Psoas muscle (tissue), 8 donors: Measurements from ENCODE around the gene GPATCH1. TPM values are rescaled to one million over a fixed set of nuclear protein-coding genes. Genes with fewer than 3 reads are reported as not detected.

Experiments used
- ATAC-seq, 4 donors: fragments of 200-7000 bp; cut with Tn5 transposase; one replicate each; pipeline ENCODE4 v1.9.1; 2020; ENCODE audit warnings: moderate library complexity in 3 of 4, mild to moderate bottlenecking in 2 of 4
- DNase-seq, 2 donors: peaks; one replicate each; pipeline ENCODE4 v3.0.0-alpha.2; 2020
- H3K27ac ChIP-seq: fragments of 200-600 bp; one replicate; pipeline ENCODE4 v1.8.0; 2022
- H3K27me3 ChIP-seq, 3 donors: fragments of 200-600 bp in 1 of 3; one replicate each; pipeline versions ENCODE4 v1.6.1 to v1.8.0; 2013 to 2022; ENCODE audit warnings: low read length in 2 of 3, mild to moderate bottlenecking in 2 of 3, moderate library complexity in 1 of 3; ENCODE audit not compliant: insufficient read depth in 3 of 3
- H3K36me3 ChIP-seq, 2 donors: fragments of 200-600 bp in 1 of 2; one replicate each; pipeline versions ENCODE4 v1.6.1 to v1.8.0; 2013 to 2022; ENCODE audit warnings: low read depth in 1 of 2, mild to moderate bottlenecking in 1 of 2, moderate library complexity in 1 of 2; ENCODE audit not compliant: insufficient read depth in 1 of 2
- H3K4me1 ChIP-seq: fragments of 200-600 bp; one replicate; pipeline ENCODE4 v1.8.0; 2022
- H3K4me3 ChIP-seq: fragments of 200-600 bp; one replicate; pipeline ENCODE4 v1.8.0; 2022; ENCODE audit warnings: mild to moderate bottlenecking
- H3K9me3 ChIP-seq: fragments of 200-600 bp; one replicate; pipeline ENCODE4 v1.8.0; 2022
- WGBS, 3 donors: extraction: QIAGEN DNeasy Blood & Tissue Kit; methylation state at CpG; one replicate each; pipeline versions ENCODE4 v1.1.6 to v1.1.7; 2013; 5-methylcytosine and 5-hydroxymethylcytosine counted together
- intact Hi-C, 2 donors: fragments of 100-400 bp; cut with DNase I; formaldehyde crosslinking; loops; one replicate each; pipeline versions ENCODE4 v1.11.0 to v1.14.2; 2022
- polyA plus RNA-seq, 3 donors: library from polyadenylated mRNA; stranded (reverse); fragments of 200-250 nt; gene quantifications; one replicate each; pipeline ENCODE4 v1.2.3, GENCODE V29; 2013
- total RNA-seq, 4 donors: library from RNA; stranded (reverse); fragmentation: NEBNext Ultra II Directional in 2 of 4; extraction: Animal tissue kit (Norgen Biotek cat#: 25700) in 2 of 4; gene quantifications; one replicate each; pipeline versions ENCODE4 v1.2.1 to v1.2.4, GENCODE V29; 2021 to 2023
- TF ChIP-seq, protein P1 (sequence below): fragments of 200-600 bp; IDR thresholded peaks from one replicate; pipeline ENCODE4 v1.8.0; 2022; ENCODE audit warnings: antibody characterized with exemption
- donor health status: healthy with polysubstance abuse.
- donor health status: DM: no; HTN: no; CAD: no; lungs with moderate emphysema.
- donor health status: Bipolar disorder and iron deficiency.
- donor health status: healthy.
- donor health status: DM: yes; HTN: yes; CAD: no.
- donor health status: DM: no; HTN: no; CAD: no.
- donor health status: DM: no; HTN: no; CAD: no.
- donor health status: DM: yes; HTN: yes; CAD: no.

GPATCH1 gene
- total and polyA plus RNA-seq, 7 donors, result 3.1 to 7.5 (median 4.2) TPM

DNA sequence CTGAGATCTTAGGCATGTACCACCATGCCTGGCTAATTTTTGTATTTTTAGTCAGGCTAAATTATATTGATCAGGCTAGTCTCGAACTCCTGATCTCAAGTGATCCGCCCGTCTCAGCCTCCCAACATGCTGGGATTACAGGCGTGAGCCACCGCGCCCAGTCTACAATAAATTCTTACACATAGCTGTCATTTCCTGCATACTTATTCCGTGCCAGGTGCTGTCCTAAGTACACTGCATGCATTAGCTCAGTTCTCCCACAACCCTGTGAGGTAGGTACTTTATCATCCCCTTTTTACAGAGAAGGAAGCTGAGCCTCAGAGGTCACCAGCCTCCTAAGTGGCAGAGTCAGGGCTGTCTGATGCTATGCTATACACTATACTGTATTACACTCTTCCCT is 9.1 kb upstream of the GPATCH1 start:
- H3K4me1 ChIP-seq, result no peaks in the 10 kb centered on the region
- H3K36me3 ChIP-seq, result no peaks in the 10 kb centered on the region
- WGBS, 3 donors, result 68 to 79% (median 78%) methylated on average over 7 of the region's 7 CpGs
- no peaks in the 10 kb centered on the region for H3K27me3 ChIP-seq
- no peak for DNase-seq
- no peak overlapping the region for H3K4me3 ChIP-seq
- no peak overlapping the region for H3K27ac ChIP-seq
- no peaks in the 10 kb centered on the region for H3K9me3 ChIP-seq
- TF ChIP-seq, protein P1, sequence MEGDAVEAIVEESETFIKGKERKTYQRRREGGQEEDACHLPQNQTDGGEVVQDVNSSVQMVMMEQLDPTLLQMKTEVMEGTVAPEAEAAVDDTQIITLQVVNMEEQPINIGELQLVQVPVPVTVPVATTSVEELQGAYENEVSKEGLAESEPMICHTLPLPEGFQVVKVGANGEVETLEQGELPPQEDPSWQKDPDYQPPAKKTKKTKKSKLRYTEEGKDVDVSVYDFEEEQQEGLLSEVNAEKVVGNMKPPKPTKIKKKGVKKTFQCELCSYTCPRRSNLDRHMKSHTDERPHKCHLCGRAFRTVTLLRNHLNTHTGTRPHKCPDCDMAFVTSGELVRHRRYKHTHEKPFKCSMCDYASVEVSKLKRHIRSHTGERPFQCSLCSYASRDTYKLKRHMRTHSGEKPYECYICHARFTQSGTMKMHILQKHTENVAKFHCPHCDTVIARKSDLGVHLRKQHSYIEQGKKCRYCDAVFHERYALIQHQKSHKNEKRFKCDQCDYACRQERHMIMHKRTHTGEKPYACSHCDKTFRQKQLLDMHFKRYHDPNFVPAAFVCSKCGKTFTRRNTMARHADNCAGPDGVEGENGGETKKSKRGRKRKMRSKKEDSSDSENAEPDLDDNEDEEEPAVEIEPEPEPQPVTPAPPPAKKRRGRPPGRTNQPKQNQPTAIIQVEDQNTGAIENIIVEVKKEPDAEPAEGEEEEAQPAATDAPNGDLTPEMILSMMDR, result no peak
- intact Hi-C loops, result no loop called here
- no peak for ATAC-seq

DNA sequence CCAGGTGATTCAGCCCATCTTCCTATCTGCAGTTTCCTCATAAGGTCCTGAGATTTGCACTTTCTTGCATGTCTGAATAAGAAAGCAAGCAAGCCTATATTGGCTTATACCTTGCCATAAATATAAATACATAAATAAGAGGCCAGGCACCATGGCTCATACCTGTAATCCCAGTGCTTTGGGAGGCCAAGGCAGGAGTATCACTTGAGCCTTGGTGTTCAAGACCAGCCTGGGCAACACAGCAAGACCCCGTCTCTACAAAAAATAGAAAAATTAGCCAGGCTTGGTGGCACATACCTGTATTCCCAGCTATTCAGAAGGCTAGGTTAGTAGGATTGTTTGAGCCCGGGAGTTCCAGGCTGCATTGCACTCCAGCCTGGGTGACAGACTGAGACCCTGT is 5.5 kb upstream of the GPATCH1 start:
- intact Hi-C loops, result no loop called here
- no peaks in the 10 kb centered on the region for H3K27me3 ChIP-seq
- H3K4me1 ChIP-seq, result peaks cover 3% of the 10 kb centered on the region
- no peak overlapping the region for H3K27ac ChIP-seq
- no peak overlapping the region for H3K4me3 ChIP-seq
- DNase-seq, result no peak
- no peaks in the 10 kb centered on the region for H3K9me3 ChIP-seq
- no peaks in the 10 kb centered on the region for H3K36me3 ChIP-seq
- ATAC-seq, result no peak
- TF ChIP-seq, protein P1, result no peak
- 79 to 88% (median 82%) methylated on average over 2 of the region's 2 CpGs for WGBS, 3 donors

DNA sequence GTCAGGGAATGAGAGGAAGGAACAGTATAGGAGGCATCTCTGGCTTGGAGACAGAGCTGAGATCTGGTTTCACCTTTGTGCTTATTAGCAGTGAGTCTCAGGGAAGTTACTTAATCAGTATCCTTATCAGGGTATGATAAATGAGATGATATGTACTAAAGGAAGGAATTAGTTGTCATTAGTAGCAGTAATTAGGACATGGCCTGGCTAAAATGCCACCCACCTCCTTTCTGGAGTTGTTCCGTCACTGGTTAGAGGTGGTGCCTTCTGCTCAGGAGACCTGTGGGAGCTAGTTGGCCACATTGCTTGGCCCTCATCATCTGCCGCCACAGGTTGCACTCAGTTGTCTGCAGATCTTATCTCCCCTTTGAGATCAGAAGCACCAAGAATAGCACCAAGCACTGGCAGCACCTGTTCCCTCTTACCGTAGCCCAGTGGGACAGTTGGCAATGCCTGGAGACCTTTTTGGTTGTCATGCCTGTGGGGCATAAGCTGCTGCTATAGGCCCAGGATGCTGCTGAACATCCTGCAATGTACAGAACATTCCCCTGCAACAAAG is 4.7 kb downstream of the GPATCH1 start:
- TF ChIP-seq, protein P1, result no peak
- intact Hi-C loops, result no loop called here

DNA sequence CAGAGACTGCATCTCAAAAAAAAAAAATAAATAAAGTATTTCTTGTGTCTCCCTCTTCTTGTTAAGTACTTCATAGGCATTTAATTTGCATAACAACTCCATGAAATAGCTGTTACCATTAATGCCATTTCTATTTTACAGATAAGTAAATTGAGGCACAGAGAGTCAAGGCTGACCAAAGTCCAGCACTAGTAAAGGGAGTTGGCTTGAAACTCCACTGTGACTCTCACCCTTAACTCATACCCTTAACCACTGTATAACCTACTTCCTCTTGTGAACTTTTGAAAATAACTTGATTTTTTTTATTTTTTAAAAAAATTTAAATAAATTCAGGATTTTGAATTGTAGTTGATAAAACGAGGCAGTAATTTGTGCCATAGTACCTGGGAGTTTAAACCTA is 6.0 kb downstream of the GPATCH1 start:
- DNase-seq (no peak), ATAC-seq (no peak)
- H3K27ac ChIP-seq, result no peak overlapping the region
- H3K4me3 ChIP-seq, result no peak overlapping the region
- no peaks in the 10 kb centered on the region for H3K27me3 ChIP-seq
- H3K9me3 ChIP-seq, result no peaks in the 10 kb centered on the region
- peaks cover 0 to 39% of the 10 kb centered on the region in 2 donors for H3K36me3 ChIP-seq
- TF ChIP-seq, protein P1, result no peak
- 81 to 90% (median 88%) methylated on average over 1 of the region's 1 CpG for WGBS, 3 donors
- intact Hi-C loops, result no loop called here
- peaks cover 13% of the 10 kb centered on the region for H3K4me1 ChIP-seq

More for the DNA sequence above, 4.7 kb downstream of the GPATCH1 start:
- Histone ChIP-seq H3K9me3 (no peaks in the 10 kb centered on the region), H3K4me3 (no peak overlapping the region), H3K27ac (no peak overlapping the region), H3K36me3 (peaks cover 0 to 28% of the 10 kb centered on the region in 2 donors), H3K27me3 (no peaks in the 10 kb centered on the region), H3K4me1 (peaks cover 17% of the 10 kb centered on the region)
- 32 to 46% (median 34%) methylated on average over 3 of the region's 3 CpGs for WGBS, 3 donors
- DNase-seq, result no peak
- peak in 1 of 4 donors; percentile 68 for ATAC-seq

DNA sequence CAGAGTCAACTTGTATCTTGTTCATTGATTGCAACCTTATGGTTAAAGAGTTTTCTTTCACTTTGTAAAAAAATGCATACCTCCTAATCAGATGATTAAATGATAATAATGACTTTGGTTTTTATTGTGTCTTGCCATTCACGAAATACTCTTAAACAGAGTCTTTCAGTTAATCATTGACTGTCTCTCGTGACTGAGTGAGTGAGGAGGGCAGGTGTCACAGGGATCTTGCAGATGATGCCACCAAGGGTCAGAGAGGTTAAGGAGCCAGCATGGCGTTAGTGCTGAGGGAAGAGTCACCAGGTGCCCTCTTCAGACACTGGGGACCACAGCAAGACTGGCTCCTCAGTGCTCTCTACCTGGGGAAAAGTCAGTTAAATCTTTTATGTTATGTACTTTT is 8.0 kb downstream of the GPATCH1 start:
- Histone ChIP-seq H3K4me1 (peaks cover 5% of the 10 kb centered on the region), H3K36me3 (peaks cover 0 to 59% of the 10 kb centered on the region in 2 donors), H3K27me3 (no peaks in the 10 kb centered on the region), H3K27ac (no peak overlapping the region), H3K4me3 (no peak overlapping the region), H3K9me3 (no peaks in the 10 kb centered on the region)
- intact Hi-C loops, result no loop called here
- ATAC-seq (no peak), DNase-seq (no peak)
- 79 to 90% (median 87%) methylated on average over 3 of the region's 3 CpGs for WGBS, 3 donors
- TF ChIP-seq, protein P1, result no peak
